Endothelial cell of hepatic sinusoid (primary cell): Measurements from ENCODE around the gene KCNMB2.

ENCODE experiments used
- in situ Hi-C: cut with HindIII; loops from 2 replicates; pipeline ENCODE4 v1.10.0; 2017; ENCODE audit warnings: low sequenced_read_pairs

KCNMB2 gene

DNA sequence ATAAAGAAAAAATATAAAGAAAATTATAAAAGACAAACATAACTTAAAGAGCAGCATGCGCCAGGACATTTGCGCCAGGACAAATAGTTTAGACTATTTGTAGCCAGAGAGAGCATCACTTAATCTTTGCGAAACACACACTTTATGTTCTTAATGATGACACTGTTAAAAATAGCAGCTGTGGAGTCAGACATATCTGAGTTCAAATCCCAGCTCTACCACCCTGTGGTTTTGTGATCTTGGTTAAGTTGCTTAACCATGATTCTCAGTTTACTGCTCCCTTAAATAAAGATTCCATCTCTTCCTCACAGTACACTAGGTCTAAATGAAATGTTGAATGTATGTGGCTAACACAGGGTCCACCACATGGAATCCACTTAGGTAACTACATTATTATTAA lies 31.4 kb downstream of the KCNMB2 start:
- in situ Hi-C loops: no loop called here

DNA sequence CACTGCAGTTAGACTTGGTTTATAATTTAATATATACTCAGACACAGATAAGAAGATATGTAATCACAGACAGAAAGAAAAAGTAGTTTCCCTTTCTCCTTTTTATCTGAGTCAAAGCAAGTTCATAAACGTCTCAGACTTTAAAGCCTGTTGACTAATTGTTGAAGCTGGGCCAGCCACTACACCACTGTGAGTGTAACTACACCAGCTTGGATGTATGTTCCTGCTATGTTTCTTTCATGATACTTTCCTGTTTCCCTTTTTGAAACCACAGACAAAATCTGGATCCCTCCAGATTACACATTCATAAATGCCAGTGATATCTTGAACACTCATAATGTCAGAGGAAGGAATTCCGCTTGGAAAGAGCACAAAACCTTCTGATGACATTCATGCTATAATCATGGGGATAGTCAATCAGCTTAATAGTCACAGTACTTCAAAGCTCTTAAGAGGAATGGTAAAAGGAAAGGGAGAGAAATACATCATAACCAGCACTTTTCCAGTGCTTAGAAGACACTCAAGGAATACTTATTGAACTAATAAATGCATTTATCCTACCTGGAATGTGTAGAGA lies 32.0 kb downstream of the KCNMB2 start:
- in situ Hi-C loops: no loop called here

DNA sequence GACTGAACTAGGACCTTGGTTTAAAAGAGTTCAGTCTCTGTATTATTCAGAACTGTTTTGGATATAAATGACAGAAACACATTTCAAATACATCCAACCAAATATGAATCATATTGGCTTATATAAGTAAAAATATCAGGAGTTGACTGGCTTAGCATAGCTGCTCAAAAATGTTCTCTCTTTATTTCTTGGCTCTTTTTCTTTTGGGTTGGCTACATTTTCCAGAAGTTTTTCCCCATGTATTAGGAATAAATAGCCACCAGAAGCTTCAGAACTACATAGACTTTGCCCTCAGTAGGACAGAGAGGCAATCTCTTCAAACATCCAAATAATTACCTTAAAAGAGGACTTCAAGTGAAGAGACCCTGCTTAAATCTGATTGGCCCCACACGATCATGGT lies 32.7 kb downstream of the KCNMB2 start:
- in situ Hi-C loops: no loop called here

DNA sequence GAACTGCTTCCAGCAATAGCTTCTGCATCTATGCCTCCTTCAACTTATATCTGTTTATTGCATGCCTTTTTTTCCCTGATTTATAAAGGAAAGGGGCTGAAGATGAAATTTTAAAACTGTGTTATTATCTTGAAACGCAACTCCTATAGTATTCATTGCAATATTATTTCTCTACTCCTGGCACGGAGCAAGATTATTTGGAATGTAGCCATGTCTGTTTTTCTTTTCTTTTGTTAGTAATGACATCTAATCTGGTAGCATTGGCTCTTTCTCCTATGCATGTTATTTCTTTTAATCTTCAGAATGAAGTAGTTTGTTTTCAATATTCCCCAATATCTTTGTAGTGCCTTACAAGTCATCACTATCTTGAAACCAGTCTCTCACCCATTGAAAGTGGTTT lies 33.6 kb downstream of the KCNMB2 start:
- in situ Hi-C loops: loop anchor here (5.0 kb wide), 1 partner anchor 52 kb away; no protein-coding TSS in a partner anchor

DNA sequence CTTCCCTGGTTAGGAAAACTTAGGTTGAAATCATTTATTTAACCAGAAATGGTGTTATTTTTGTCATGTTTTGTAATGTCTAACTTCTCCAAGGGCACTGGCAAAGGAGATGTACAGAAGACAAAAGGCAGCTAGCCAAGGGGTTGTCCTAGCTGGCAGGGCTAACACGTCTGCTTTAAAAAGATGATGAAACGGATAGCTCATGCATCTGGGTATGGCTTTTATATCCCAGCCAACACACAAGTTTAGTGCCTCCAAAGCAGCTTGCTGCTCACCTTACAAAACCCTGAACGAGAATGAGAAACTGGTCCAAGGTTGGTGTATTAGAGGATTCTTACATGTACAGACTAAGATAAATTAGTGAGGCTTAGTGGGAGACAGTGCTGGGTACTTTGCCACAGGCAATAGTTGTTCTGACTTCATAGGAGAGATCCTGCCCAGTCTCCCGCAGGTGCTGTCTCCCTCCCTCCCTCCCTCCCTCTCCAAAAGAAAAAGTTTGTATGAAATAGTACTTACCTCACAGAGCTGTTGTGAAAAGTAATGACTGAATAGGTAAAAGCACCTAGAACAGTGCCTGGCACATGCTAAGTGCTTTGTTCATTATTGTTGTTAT lies 47.8 kb downstream of the KCNMB2 start:
- in situ Hi-C loops: no loop called here

DNA sequence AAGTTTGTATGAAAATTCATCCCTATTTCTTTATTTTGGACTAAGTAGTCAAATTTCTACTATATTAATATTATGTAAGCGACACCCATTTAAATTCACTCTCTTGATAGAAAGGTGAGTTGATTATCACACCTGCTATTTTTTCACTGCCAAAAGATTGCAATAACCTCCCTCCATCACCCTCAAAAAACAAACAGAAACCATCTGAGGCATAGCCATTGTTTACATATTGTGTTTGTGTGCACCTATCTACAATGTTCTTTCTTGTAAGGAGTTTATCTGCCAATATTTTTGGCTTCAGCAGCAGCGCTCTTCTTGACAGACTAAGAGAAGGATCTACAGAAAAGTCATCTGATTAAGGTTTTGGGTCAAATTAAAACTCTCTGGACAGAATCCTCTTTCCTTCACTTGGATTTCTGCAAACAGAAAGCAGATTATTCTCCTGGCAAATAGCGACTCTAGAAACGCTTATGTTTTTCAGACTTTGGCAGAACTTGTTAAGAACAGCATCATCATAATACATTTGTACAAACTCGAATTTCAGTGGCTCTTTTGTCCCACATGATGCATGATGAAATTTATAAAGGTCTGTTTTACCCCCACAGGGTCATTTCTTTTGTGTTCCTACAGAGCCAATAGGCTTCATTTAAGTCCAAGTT lies 48.6 kb downstream of the KCNMB2 start:
- in situ Hi-C loops: no loop called here

DNA sequence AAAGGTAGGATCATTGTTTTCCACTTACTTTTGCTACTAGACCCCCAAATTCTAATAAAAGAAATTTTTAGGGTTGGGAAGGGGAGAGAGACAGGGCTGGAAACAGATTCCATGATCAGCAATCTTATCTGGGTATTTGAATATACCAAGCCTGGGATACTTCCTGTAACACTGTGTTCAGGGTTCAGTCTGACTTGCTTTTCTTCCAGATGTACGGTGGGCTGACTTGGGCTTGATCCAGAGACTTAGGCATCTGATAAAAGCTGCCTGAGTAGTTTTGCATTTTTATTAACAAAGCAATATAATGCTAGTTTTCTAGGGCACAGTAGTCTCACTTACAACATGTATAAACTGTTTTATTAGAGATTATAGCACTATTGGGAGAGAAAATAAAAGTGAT lies 49.2 kb downstream of the KCNMB2 start:
- in situ Hi-C loops: no loop called here

DNA sequence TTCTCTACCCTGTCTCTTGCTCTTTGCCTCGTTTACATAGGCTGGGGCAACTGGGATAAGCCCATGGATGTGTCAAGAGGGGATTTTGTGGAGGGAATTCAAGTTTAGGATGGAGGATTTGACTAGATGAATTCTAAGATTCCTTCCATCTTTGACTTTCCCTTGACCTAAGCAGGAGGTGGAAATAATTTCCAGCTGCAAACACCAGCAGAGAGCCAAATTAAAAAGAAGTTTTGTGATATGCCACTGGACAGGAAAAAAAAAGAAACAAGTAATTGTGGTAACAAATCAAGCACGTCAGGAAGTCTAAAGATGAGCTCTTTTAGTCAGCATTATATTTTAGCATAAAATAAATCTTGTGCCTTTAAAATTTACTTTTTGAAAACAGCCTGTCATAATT lies 49.8 kb downstream of the KCNMB2 start:
- in situ Hi-C loops: no loop called here

DNA sequence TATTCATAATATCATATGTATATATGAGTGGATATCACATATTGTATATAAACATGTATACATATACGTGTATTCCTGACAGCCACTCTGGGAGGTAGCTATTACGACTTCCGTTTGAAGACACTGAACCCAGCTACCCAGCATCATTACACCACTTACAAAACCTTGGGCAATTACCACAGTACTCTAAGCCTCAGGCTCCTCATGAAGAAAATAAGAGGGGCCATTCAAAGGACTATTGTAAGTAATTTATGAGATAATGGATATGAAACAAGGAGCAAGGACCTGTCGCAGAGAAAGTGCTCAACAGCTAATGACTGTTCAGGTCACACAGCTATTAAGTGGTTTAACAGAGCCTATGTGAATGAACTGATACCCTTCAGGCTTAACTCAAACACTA lies 52.4 kb downstream of the KCNMB2 start:
- in situ Hi-C loops: no loop called here

DNA sequence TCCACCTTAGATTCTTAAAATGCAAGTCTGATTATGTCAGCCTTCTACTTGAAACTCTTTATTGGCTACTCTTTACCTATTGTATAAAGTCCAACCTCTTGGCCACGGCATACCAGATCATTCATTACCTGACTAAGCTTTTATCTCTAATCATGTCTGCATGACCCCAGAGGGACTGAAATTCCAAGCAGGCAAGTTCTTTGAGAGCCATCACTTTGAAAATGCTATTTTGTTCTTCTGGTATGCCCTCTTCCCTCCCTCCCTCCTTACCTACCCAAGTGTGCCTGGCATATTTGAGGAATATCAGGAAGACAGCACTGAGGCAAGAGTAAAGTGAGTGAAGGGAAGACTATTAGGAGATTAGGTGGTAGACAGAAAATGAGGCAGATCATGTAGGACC lies 57.5 kb downstream of the KCNMB2 start:
- in situ Hi-C loops: no loop called here

DNA sequence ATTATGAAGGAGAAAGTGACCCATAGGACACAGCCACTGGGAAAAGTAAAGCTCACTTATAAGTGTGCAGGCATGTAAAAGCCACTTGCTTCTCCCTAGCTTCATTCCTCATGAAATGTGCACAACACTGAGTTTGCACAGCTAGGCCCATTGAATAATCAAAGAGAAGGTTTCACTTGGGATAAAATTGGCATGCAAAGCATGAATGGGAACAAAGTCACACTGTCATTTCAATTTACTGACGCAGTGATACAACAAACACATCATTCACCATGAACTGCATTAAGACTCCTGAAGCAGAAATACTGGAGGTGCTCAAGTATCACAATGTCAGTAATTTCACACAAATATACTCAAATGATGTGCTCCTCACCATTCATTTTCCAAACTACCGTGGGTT lies 61.1 kb downstream of the KCNMB2 start:
- in situ Hi-C loops: no loop called here

DNA sequence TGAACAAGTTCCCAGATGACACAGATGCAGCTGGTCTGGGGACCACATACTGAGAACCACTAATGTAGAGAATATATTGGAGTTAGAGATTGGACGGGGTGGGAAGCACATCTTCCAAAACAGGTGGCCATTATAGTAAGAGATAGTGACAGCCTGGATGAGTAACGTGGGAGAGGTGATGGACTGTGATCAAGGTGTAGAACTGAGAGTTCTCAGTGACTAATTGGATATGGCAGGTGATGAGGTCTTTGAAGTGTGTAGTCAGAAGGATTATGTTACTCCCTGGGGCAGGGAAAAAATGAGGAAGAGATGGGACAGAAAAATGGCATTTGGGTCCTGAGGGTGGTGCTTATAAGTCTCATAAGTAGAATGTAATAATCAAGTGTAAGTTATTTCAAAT lies 66.6 kb downstream of the KCNMB2 start:
- in situ Hi-C loops: no loop called here

DNA sequence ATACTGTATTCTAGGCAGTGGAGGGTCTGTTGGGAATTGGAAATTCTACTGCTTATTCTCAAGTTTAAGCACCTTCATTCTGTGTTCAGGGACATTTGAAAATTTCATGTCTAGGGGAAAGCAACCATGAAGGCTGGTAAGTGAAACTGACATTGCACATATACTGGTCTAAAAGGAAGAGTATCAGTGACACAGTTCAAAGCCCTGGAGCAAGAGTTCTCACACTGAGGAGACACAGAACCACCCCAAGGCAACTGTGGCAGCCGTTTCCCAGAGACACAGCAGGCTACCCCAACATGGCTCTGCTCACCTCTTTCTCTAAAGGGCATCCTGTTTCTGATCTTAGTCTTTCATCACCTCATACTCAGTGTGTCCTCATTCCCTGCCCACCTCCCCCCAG lies 67.5 kb downstream of the KCNMB2 start:
- in situ Hi-C loops: no loop called here

DNA sequence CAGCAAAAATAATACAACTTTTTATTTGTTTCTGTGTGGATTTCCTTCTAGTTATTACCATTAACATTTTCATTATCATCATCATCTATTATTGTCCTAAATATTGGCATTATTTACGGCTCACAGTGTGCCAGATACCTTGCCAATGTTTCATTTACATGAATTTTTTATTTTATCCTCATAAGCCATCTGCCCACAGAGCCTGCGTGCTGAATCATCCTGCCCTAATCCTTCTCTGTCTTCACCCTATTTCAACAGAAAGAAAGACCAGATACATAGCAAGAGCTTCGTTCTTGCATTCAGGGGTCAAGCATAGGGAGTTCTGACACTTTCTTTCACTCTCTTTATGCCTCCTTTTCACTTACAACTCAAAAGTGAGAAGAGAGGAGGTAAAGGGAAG lies 82.0 kb downstream of the KCNMB2 start:
- in situ Hi-C loops: no loop called here

DNA sequence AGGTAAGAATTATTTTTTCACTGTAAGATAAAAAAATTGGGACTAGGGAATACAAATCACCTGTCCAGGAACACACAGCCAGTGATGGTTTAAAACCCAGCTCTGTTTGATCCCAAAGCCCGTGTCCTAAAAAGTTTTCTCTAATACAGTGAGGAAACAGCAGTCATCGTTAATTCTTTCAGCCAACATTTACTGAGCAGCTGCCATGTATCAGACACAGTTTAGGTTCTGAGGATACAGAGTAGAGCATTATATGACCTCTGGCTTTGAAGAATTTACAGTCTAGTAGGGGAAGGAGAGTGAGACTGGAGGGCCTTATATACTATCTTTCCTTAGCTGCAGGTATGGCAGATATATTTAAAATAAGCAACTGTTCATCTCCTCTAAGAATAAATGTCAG lies 82.7 kb downstream of the KCNMB2 start:
- in situ Hi-C loops: no loop called here

DNA sequence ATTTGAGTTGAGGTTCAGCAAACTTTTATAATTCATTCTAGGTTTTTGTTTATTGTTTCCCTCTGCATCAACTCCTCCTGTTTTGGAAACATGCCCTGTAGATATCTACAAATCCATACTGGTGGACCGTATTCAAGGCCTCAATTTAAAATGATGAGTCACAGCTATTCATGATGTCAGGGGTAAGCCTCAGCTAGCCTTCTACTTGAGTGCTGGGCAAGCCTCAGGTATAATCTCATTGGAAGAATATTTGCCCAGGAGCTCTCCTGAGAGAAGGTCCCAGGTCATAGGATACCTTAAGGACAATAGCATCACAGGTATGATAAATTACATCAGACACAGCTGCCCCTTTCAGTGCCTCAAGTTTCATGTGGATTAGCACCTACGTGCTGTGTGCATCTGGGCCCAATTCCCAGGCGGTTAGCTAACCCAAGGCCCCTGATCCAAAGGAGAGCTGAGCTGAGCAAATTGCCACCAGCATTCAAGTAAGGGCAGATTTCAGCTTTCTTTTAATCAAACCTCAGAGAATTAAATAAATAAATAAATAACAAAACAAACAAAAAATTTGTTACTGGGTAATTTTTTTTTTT lies 87.5 kb downstream of the KCNMB2 start:
- in situ Hi-C loops: loop anchor here (5.0 kb wide), 1 partner anchor 51 kb away; no protein-coding TSS in a partner anchor

DNA sequence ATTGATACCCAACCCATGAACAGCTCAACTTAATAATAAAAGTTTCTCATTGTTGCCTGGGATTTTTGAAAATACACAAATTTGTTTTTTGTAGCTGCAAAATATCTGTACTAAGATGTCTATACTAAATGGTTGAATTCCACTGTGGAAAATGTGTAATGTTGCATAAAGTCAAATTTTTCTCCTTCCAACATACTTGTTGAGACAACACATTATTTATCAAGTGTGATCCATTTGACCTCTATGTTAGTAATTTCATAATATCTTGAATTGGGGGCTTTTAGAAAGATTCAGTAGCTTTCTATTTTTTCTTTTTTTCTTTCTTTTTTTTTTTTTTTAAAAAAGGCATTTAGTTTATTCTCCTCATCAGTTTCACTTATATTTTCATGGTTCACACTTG lies 88.0 kb downstream of the KCNMB2 start:
- in situ Hi-C loops: loop anchor here (5.0 kb wide), 1 partner anchor 52 kb away; no protein-coding TSS in a partner anchor

DNA sequence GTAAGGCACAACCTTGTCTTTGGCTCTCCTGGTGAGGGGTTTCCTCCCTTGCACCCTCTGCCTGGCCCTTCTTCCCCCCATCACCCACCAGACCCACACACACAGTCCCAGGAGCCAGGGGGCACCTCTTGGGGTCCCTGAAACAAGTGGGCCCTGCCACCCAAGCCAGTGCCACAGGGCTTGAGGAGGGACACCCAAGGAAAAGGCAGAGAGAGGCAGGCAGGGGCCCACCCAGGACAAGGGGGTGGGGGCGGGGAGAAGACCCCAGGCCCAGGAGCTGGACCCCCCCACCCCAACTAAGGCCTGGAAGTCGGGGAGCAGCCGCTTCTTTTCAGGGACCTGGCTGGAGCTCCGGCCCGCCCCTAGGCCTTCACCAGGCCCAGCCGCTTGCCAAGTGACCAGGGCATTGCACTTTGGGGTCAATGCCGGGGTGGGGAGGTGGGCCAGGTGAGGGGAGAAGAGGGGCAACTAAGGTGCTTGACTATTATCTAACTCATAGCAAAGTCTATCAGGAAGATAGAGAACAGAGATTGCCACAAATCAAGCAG lies 88.9 kb downstream of the KCNMB2 start:
- in situ Hi-C loops: no loop called here

DNA sequence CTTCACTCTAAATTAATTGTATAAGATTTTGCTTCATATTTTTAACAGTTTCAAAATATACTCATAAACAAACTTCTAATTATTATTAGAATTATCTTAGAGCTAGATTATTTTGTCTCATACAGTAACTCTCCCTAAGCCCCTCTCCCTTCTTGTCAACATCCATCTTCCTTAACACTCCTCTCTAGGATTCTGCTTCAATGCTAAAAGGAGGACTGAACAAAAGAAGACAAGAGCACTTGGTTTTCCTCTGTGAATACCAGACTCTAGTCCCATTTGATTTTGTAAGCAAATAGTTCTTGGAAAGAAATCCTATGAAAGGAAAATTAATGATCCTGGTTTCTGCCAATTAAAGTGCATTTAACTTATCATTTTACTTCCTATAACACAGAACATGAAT lies 91.8 kb downstream of the KCNMB2 start:
- in situ Hi-C loops: no loop called here

DNA sequence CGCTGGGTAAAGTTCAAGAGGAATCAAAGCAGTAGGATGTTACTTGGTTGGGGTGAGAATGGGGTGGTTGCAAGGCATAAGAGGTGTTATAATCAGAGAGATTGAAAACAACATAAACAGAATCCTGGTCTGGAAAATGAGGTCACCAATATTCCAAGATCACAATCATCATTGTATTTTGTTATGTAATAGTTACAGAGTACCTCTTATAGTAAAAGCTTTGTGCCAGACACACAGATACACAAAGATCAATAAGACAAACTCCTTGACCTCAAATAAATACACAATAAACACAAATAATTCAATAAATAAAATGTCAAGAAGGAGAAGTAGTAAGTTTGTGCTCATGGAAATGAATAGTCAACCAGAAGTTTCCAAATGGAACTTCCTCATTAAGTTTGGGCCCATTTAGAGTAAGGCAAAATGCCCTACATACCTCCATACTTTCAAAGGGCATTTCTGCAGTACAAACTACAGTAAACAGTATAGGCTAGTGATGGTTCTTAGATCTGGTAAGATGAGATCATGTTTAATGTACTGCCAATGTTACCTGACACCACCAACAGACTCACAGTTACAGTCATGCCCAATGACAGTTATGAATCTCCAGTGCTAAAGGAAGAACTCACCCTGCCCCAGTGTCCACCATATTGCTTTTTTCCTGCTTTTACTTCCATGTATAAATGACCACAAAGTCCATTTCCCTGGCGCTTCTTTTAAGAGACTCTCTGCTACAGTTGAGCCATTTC lies 93.4 kb downstream of the KCNMB2 start:
- in situ Hi-C loops: no loop called here

DNA sequence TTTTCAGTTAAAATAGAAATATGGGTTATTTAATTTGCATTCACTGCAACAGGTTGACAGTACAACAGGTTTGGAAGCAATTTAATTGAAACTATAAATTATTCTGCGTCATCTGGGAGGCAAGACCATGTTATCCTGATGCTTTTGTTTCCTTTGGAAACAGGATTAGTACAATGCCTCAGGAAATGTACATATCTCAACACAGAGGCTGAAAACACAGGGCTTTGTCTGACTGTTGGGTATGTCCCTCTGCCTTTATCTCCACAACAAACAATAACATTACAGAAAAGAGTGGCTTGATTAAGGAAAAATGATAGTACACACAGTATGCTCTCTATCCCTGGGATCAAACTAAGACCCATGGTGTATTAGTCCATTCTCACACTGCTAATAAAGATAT lies 95.7 kb downstream of the KCNMB2 start:
- in situ Hi-C loops: no loop called here
